ENCODE measurements around the gene VCP.

Gene VCP

DNA sequence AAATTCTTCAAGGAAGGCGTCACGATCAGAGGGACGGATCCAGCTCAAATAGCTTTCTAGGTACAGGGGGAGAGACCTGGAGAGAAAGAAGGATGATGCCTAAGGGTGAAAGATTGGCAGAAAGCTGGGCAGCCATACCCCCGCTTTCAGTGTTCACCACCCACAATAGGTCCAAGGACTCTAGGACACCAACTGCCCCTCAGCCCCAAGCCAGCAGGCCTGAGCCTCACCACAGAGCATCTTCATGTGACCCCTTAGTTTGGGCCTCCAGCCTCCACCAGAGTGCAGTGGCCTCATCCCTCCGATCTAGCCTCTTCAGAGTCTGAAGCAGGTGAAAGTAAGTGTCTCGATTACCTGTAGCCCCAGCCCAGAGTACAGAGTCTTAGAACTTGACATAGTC, 1.7 kb upstream of the VCP start:
- Histone ChIP-seq H3K27me3 (ENCODE audit: insufficient read depth, low read length) (no peaks in the 10 kb centered on the region), H3K79me2 (ENCODE audit: insufficient read depth, low read length) (peaks cover 31% of the 10 kb centered on the region), H3K9me2 (ENCODE audit: low read depth, low read length) (no peaks in the 10 kb centered on the region), H3K36me3 (ENCODE audit: insufficient read depth, low read length) (peaks cover 53% of the 10 kb centered on the region), H2AFZ (ENCODE audit: low read length) (no peak overlapping the region), H3K9ac (ENCODE audit: low read length) (no peak overlapping the region), H3K9me3 (ENCODE audit: low read length) (no peaks in the 10 kb centered on the region), H3F3A (ENCODE audit: insufficient read depth, low read length) (no peaks in the 10 kb centered on the region), H3K27ac (ENCODE audit: low read depth, low read length, poor library complexity, severe bottlenecking) (no peak overlapping the region), H3K4me3 (ENCODE audit: low read depth, low read length, poor library complexity, severe bottlenecking) (no peak overlapping the region), H4K20me1 (ENCODE audit: insufficient read depth, low read length) (no peaks in the 10 kb centered on the region), H3K4me2 (ENCODE audit: low read length) (no peak overlapping the region), H3K4me1 (ENCODE audit: insufficient read depth, low read length, severe bottlenecking) (peaks cover 39% of the 10 kb centered on the region)
- TF ChIP-seq EZH2 (IDR thresholded peaks at IDR 0.05; ENCODE audit: borderline replicate concordance, low read length): no peak
- TF ChIP-seq, protein P1, sequence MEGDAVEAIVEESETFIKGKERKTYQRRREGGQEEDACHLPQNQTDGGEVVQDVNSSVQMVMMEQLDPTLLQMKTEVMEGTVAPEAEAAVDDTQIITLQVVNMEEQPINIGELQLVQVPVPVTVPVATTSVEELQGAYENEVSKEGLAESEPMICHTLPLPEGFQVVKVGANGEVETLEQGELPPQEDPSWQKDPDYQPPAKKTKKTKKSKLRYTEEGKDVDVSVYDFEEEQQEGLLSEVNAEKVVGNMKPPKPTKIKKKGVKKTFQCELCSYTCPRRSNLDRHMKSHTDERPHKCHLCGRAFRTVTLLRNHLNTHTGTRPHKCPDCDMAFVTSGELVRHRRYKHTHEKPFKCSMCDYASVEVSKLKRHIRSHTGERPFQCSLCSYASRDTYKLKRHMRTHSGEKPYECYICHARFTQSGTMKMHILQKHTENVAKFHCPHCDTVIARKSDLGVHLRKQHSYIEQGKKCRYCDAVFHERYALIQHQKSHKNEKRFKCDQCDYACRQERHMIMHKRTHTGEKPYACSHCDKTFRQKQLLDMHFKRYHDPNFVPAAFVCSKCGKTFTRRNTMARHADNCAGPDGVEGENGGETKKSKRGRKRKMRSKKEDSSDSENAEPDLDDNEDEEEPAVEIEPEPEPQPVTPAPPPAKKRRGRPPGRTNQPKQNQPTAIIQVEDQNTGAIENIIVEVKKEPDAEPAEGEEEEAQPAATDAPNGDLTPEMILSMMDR (IDR thresholded peaks at IDR 0.05; ENCODE audit: low read length): no peak

DNA sequence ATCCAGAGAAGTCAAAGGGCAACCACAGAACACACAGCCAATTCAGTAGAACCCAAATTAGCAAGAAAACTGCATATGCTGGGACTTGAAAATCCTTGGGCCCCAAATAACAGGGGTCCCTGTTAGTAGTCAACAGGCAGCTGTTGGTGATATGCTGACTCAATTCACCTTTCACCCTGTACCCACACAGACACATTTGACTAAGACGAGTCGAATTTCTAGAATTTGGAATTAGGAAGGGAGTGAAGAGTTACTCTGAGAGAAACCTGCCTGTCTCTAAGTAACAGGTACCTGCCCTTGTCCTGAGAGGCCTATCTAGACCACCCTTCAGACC, 821 bp upstream of the VCP start:
- no peaks in the 10 kb centered on the region for H3K9me2 ChIP-seq (ENCODE audit: low read depth, low read length)
- no peak overlapping the region for H2AFZ ChIP-seq (ENCODE audit: low read length)
- H3K4me1 ChIP-seq (ENCODE audit: insufficient read depth, low read length, severe bottlenecking): peaks cover 30% of the 10 kb centered on the region
- H3K4me2 ChIP-seq (ENCODE audit: low read length): peak overlapping the region; percentile 60
- TF ChIP-seq EZH2 (IDR thresholded peaks at IDR 0.05; ENCODE audit: borderline replicate concordance, low read length): no peak
- TF ChIP-seq, protein P1 (IDR thresholded peaks at IDR 0.05; ENCODE audit: low read length): no peak
- H4K20me1 ChIP-seq (ENCODE audit: insufficient read depth, low read length): no peaks in the 10 kb centered on the region
- no peaks in the 10 kb centered on the region for H3F3A ChIP-seq (ENCODE audit: insufficient read depth, low read length)
- peaks cover 62% of the 10 kb centered on the region for H3K36me3 ChIP-seq (ENCODE audit: insufficient read depth, low read length)
- H3K79me2 ChIP-seq (ENCODE audit: insufficient read depth, low read length): peaks cover 35% of the 10 kb centered on the region
- no peak overlapping the region; the same call in 1 of the 2 replicates for H3K9ac ChIP-seq (ENCODE audit: low read length)
- peak overlapping the region; percentile 89 for H3K27ac ChIP-seq (ENCODE audit: low read depth, low read length, poor library complexity, severe bottlenecking)
- H3K27me3 ChIP-seq (ENCODE audit: insufficient read depth, low read length): no peaks in the 10 kb centered on the region
- no peaks in the 10 kb centered on the region for H3K9me3 ChIP-seq (ENCODE audit: low read length)
- peak overlapping the region; percentile 87 for H3K4me3 ChIP-seq (ENCODE audit: low read depth, low read length, poor library complexity, severe bottlenecking)

GRCh38 chr9:35071814-35072460, 488 bp downstream of the VCP start:
- no peaks in the 10 kb centered on the region for H3K27me3 ChIP-seq (ENCODE audit: insufficient read depth, low read length)
- no peak overlapping the region for H2AFZ ChIP-seq (ENCODE audit: low read length)
- H3K27ac ChIP-seq (ENCODE audit: low read depth, low read length, poor library complexity, severe bottlenecking): peak overlapping the region; percentile 89
- H3K4me3 ChIP-seq (ENCODE audit: low read depth, low read length, poor library complexity, severe bottlenecking): peak overlapping the region; percentile 87
- TF ChIP-seq, protein P1 (IDR thresholded peaks at IDR 0.05; ENCODE audit: low read length): peak; percentile 40; the same call in 1 of the 2 replicates
- no peak for TF ChIP-seq EZH2 (IDR thresholded peaks at IDR 0.05; ENCODE audit: borderline replicate concordance, low read length)
- no peaks in the 10 kb centered on the region for H3K9me3 ChIP-seq (ENCODE audit: low read length)
- peaks cover 71% of the 10 kb centered on the region for H3K36me3 ChIP-seq (ENCODE audit: insufficient read depth, low read length)
- peaks cover 25% of the 10 kb centered on the region for H3K4me1 ChIP-seq (ENCODE audit: insufficient read depth, low read length, severe bottlenecking)
- H3F3A ChIP-seq (ENCODE audit: insufficient read depth, low read length): no peaks in the 10 kb centered on the region
- H3K9me2 ChIP-seq (ENCODE audit: low read depth, low read length): no peaks in the 10 kb centered on the region
- no peaks in the 10 kb centered on the region for H4K20me1 ChIP-seq (ENCODE audit: insufficient read depth, low read length)
- H3K79me2 ChIP-seq (ENCODE audit: insufficient read depth, low read length): peaks cover 43% of the 10 kb centered on the region
- H3K9ac ChIP-seq (ENCODE audit: low read length): peak overlapping the region; percentile 95
- peak overlapping the region; percentile 90 for H3K4me2 ChIP-seq (ENCODE audit: low read length)
